GM18858 (cell line): ENCODE data around the gene FGR.

Source experiments
- ATAC-seq: cut with Tn5 transposase; IDR thresholded peaks from one replicate; pipeline ENCODE4 v1.9.1; 2021; ENCODE audit not compliant: unreplicated experiment

FGR gene

GRCh38 chr1:27589841-27590426 lies 45.1 kb downstream of the FGR start:
- no peak for ATAC-seq

- no peak for ATAC-seq
These were observed 45.5 kb downstream of the FGR start for GRCh38 chr1:27589441-27589840.

- ATAC-seq, result no peak
These were observed 46.4 kb downstream of the FGR start for GRCh38 chr1:27588256-27589232.

- ATAC-seq, result no peak
These were observed 49.3 kb downstream of the FGR start for GRCh38 chr1:27585684-27586083.

- no peak for ATAC-seq
These were observed 50.5 kb downstream of the FGR start for GRCh38 chr1:27584453-27584852.

- no peak for ATAC-seq
These were observed 51.5 kb downstream of the FGR start for GRCh38 chr1:27583479-27583878.

GRCh38 chr1:27581823-27582243 lies 53.2 kb downstream of the FGR start:
- no peak for ATAC-seq

- no peak for ATAC-seq
These were observed 57.3 kb downstream of the FGR start for GRCh38 chr1:27577504-27578188.

- ATAC-seq, result no peak
These were observed 58.2 kb downstream of the FGR start for GRCh38 chr1:27576806-27577227.

GRCh38 chr1:27575840-27576331 lies 59.1 kb downstream of the FGR start:
- no peak for ATAC-seq

- ATAC-seq, result no peak
These were observed 59.8 kb downstream of the FGR start for GRCh38 chr1:27574871-27575831.

GRCh38 chr1:27574001-27574781 lies 60.8 kb downstream of the FGR start:
- ATAC-seq, result no peak

GRCh38 chr1:27572679-27573426 lies 62.1 kb downstream of the FGR start:
- no peak for ATAC-seq

GRCh38 chr1:27572019-27572678 lies 62.8 kb downstream of the FGR start:
- no peak for ATAC-seq

GRCh38 chr1:27571439-27572018 lies 63.5 kb downstream of the FGR start:
- no peak for ATAC-seq

- ATAC-seq, result no peak
These were observed 64.2 kb downstream of the FGR start for GRCh38 chr1:27570784-27571183.

- no peak for ATAC-seq
These were observed 64.6 kb downstream of the FGR start for GRCh38 chr1:27570356-27570755.
